Measurements from ENCODE around the gene PYGB.
"Not testable (repeated sequence)": the region's sequence is repeated elsewhere in the genome, so short reads cannot be mapped to it uniquely, and the experiment has no call there.

The PYGB gene

DNA sequence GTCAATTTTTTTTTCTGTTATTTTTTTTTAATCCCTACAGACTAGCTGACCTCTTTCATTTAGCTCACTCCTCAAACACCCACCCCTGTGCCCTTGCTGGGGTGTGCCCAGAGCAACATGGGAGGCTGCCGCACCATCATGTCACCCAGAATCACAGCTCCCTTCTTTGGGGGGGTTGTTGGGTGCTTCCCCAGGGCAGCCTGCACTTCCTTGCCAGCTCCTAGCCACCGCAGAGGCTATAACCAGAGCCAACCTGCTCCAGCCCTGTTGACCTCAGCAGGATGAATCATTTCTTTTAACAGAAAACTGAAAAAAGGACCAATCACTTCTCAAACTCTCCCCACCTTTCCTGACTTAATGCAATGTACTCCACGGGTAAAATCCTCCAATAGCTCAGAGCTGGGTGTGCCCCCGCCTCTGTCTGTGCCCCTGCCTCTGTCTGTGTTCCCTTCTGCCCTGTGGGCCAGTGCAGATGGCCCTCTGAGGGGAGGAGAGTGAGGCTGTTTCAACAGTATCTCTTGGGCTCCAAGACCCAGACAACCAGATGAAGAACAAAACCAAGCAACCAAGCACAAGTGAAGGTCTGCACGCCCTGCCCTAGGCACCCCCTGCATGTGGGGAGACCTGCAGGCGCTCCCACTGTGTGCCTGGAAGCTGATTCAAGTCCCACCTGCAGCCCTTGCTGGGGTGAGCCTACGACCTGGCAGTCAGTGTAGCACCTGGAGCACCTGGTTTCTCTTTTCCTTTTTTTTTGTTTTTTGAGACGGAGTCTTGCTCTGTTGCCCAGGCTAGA is 67.7 kb downstream of the PYGB start:
- no peak for DNase-seq

DNA sequence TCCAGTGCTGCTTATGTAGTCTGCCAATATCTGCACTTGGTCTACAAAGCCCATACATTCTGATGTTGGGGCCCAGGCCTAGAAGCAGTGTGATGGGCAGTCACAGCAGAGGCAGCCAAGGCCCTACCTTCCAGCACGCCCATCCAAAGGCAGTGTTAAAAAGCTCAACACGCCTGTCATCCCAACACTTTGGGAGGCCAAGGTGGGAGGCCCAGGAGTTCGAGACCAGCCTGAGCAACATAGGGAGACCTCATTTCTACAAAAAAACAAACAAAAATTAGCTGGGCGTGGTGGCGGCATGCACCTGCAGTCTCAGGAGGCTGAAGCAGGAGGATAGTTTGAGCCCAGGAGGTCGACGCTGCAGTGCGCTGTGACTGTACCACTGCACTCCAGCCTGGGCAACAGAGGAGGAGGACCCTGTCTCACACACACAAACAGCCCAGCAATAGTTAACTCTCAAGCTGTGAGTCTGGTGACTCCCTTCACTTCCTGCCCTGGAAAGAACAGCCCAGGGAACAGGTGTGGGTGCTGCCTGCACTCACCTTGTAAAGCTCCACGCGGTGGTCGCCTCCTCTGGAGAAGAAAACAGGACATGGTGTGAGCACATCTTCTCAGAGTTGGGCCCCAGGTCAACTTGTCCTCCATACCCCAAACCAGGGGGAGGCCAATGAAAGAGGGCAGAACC is 68.8 kb downstream of the PYGB start:
- no peak for DNase-seq

DNA sequence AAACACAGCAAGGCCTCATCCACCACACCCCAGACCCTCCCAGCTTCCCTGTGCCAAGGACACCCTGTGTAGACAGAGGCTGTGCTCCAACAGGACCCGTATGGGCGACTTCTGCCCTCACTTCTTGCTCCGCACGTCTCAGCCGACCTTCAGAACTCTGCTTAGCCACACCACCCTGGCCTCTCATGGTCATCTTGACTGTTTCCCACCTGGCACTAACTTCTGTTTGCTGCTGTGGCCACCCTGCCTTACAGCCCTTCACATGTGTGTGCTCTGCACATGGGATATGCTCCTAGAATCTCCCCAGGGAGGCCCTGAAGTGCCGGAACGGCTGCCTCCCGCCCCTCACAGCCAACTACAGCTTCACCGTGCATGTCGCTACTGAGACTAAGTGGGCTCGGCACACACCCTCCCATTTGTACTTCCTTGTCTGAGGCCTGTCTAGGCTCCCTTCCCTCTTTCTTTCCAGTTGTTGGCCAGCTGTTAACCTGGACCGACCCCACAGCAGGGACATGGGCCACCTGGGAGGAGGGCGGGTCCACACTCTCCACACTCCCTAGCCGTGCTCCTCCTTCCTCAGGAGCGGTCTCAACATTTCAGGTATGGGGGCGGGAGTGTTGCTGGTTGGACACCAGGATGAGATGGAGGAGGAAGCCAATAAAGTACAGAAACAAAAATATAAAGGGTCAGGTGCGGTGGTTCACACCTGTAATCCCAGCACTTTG is 69.6 kb downstream of the PYGB start:
- DNase-seq = no peak

DNA sequence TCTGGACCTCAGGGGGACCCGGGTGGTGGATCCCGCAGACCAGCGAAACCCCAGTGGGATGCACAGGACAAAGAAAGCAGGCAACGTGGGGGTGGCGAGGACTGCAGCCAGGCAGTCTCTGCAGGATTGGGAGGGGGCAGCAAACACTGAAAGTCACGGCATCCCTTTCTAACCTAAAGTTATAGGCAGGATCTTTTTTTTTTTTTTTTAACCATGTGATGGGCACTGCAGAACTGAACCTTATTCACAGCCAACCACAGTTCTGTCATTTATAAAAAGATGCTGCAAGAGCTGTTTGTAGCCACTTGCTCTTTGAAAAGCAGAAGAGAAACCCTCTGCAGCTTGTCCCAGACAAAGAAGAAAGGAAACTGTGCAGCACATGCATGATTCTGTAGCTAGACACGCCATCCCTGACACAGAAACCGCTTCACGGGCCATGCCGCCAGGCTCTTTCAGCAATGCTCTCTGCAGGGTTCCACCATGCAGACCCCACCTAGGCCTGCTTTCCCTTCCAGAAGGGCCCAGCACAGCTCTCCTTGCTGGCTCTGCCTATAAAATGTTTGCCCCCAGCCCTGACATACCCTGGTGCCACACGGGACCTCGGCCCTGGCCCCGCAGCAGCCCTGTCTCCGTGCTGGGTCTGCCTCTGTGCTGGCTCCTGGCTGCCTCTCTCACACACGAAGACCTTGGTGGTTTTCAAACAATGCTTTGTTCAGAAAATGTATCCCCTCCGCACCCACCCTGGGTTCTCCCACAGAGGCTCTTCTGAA is 70.8 kb downstream of the PYGB start:
- DNase-seq = no peak

DNA sequence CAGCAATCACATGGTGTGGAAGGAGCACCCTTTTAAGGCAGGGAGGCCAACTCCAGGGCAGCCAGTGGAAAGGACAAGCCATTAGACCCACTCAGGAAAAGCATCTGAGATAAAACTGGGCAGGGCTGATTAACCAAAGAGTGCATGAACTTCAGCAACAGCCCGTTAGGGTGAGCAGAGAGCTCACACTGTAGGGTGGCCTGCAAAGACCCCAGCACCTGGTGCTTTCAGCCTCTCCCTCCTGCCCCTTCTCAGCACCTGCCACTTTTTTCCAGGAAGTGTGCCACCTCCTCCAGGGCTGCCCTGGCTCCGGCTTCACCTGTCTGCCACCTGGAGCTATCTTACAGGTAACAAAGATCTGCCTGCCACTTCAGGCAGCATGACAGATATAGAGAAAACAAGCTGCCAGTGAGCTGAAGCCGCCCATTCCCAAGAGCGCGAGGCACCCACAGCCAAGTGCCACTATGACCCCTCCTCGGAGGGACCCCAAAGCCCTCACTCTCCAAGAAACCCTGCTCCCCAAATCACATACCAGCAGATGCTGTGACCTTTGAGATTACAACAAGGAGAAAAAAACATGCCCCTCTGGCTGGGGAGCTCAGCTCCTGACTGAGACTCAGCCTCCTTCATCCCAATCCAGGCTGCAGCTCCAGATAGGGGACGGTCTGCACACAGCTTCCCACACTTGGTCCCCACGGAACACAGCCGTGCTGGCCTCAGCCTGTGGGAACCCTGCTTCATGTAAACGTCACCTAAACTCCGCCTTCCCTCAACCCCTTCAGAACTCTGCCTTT is 71.6 kb downstream of the PYGB start:
- DNase-seq = peak; percentile 76

DNA sequence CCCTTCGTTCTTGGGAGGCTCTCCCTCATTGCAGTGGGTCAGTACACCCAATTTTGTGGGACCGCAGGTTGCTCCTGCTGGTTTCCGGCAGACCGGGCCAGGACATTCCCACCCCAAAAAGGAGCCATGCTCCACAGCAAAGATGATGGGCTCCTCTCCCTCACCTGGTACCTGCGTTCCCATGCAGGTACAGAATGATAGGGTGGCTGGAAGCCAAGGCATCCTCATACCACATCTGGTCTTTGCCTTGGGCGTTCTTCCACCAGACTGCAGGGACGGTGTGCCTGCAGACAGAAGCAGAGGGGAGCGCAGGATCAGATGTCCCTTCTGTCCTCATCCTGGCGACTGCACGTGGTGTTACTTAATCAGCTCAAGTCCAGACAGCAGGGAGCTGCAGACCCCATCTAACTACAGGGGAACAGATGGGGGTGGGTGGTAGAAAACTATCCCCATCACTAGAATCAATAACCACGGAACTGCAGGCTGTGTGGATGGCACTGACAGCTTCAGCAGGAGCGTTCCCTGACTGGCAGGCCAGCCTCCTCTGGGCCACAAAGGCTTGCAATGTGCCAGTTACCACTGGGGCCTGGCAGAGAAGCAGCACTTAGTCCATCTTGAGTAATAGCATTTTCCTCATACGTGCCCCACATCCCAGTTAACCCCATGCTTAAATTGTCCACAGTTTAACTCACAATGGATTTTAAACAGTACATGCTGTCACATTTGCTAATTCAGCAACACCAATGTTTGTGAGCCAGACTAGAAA is 72.3 kb downstream of the PYGB start:
- no peak for DNase-seq

DNA sequence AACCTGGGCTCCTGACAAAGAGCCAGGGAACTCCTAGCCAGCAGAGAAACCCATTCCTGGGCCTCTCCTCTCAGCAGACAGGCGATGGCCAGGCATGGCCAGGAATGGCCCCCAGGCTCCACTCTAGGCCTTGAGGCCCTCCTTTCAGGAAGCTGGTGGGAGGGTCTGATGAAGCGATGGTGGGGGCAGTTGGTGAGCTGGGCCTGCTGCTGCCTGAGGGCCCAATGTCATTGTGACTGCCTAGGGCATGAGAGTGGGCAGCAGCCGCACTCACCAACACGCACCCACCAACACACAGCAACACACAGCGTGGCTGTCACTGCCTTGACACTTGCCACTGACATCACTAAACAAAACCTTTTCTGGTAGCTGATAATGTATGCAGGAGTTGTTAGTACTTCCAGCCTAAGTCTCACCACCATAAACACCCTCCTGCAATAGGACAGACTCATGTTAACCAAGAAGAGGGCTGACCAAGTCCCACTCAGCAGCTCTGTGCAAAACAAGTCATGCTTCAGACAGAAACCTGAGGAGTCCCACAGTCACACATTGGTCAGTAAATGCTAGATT is 73.5 kb downstream of the PYGB start:
- no peak for DNase-seq

DNA sequence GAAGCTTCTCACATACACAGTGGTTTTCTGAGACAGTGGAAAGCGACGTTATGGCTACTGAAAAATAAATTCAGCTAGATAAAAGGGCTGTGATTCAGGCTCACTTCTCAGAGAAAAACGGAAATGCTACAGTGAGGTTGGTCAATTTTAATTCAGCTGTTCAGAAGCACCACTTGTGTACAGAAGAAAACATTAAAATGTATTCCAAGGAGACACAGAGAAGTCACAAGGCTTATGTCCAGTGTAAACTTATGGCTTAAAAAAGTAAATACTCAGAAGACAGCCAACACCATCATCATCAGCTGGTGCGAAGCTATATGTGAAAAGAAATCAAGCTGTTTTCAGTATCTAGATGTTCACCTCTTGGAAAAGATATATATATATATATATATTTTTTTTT is 74.1 kb downstream of the PYGB start:
- DNase-seq = no peak

DNA sequence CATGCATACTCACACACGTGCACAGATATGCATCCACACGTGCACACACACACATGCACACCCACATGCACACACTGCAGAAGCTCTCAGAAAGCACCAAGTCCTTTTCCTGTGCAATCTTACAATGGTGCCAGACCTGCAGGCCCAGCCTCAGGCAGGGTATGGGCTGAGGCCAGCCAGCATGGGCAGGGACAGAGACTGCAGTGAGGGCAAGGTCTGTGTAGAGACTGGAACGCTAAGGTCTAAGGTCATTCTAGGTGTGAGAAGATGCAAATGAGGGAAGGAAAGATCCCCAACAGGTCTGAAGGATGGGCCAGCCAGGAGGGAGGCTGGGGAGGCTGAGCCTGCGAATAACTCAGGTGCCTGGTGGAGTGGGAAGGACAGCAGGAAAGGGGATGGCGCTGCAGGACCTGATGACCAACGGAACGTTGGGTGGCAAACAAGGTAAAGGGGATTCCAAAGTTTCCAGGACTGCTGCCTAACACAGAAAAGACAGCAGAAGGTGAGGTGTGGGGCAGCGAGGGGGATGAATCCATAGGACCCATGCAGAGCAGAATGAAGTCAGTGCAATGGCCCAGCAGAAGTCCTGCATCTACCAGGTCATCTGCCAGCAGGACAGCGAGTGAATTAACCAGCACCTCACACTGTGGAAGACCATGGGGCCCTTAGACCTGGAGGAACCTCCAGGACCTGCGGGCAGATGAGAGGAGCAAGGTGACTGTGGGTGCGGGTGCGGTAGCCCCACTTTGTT is 75.8 kb downstream of the PYGB start:
- no peak for DNase-seq

DNA sequence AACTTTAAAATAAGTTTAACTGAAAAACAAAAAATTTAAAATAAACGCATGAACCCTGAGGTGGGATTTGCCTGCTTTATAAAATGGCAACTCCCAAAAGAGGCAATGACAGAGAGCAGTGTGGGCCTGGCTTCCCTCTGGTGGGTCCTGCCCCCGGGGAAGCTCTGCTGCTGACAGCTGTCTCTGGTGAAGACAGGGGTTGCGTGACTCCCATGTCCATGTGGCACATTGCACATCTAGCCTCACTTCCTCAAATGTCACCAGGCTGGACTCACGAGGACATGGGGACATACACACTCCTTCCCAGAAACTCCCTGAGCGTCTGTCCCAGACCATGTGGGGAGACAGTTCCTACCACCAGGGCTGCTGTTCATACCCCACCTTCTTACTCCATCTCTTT is 76.5 kb downstream of the PYGB start:
- DNase-seq = no peak

DNA sequence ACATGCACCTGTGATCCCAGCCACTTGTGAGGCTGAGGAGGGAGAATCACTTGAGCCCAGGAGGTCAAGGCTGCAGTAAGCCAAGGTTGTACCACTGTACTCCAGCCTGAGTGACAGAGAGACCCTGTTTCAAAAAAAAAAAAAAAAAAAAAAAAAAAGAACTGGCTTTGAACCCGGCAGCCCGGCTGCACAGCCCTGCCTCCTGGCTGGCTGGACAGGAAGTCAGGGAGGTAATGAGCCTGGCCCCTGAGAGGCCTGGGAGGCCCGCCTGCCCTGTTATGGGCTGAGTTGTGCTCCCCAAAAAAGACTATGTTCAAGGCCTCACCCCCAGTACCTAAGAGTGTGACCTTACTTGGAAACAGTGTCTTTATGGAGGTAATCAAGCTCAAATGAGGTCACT is 77.2 kb downstream of the PYGB start:
- DNase-seq = no peak

DNA sequence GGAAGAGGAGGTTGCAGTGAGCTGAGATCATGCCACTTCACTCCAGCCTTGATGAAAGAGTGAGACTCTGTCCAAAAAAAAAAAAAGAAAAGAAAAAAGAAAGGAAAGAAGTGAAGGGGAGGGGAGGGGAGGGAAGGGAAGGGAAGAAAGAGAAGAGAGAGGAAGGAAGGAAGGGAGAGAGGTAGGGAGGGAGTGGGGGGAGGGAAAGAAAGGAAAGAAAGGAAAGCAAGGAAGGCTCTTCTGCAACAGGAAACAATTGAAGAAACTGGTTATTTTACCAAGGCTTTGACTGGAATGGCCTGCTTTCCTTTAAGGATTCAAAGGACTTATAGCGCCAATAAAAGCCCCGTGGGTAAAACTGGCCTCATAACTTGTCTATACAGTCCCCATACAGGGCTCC is 78.1 kb downstream of the PYGB start:
- DNase-seq = no peak

DNA sequence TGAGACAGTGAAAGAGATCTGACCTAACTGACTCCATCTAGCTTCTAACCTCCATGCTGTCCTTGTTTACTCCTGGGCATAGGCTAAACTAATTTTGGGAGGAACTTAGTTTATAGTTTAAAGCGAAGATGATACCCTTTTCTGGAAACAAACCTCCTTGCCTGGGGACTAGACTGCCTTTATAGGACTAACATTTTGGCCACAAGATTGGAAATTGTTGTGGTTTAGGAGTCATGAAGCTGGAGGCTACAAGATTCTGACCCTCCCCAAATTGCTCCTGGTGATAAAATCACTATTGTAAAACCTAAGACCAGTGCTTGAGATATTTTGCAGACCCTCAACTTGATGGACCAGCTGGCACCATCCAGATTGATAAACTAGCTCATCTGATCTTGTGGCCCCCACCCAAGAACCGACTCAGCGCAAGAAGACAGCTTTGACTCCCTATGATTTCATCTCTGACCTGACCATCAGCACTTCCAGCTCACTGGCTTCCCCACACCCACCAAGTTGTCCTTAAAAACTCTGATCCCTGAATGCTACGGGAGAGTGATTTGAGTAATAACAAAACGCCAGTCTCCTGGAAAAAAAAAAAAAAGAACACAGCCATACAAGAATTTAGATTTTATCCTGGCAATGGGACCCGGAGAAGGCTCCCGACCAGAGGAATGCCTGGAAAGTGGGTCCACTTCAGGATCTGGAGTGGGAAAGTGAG is 79.8 kb downstream of the PYGB start:
- no peak for DNase-seq

DNA sequence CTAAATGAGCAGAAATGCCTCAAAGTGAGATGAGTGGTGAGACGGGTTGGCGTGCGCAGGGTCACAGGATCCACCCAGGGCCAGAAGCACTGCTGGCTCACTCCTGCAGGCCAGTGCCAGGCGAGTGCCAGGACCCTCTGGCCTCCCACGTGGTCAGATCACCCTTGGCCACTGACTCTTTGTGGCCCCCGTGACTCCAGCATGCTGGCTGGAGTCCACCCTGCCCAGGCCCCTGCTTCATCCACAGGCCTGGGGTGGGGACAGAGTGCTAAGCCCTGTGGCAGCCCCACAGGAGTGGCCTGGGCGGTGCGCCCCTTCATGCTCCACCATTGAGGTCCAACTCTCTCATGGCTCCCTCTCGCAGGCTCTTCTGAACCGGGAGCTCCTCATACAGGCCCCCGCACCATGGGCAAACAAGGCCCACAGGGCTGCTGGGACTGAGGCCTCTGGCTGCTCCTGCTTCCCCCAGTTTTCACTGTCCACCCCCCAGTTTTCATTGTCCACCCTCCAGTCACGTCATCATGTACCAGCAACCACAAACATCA is 81.1 kb downstream of the PYGB start:
- DNase-seq = no peak

DNA sequence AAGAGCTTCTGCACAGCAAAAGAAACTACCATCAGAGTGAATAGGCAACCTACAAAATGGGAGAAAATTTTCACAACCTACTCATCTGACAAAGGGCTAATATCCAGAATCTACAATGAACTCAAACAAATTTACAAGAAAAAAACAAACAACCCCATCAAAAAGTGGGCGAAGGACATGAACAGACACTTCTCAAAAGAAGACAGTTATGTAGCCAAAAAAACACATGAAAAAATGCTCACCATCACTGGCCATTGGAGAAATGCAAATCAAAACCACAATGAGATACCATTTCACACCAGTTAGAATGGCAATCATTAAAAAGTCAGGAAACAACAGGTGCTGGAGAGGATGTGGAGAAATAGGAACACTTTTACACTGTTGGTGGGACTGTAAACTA is 87.1 kb downstream of the PYGB start:
- not testable (repeated sequence) for DNase-seq

DNA sequence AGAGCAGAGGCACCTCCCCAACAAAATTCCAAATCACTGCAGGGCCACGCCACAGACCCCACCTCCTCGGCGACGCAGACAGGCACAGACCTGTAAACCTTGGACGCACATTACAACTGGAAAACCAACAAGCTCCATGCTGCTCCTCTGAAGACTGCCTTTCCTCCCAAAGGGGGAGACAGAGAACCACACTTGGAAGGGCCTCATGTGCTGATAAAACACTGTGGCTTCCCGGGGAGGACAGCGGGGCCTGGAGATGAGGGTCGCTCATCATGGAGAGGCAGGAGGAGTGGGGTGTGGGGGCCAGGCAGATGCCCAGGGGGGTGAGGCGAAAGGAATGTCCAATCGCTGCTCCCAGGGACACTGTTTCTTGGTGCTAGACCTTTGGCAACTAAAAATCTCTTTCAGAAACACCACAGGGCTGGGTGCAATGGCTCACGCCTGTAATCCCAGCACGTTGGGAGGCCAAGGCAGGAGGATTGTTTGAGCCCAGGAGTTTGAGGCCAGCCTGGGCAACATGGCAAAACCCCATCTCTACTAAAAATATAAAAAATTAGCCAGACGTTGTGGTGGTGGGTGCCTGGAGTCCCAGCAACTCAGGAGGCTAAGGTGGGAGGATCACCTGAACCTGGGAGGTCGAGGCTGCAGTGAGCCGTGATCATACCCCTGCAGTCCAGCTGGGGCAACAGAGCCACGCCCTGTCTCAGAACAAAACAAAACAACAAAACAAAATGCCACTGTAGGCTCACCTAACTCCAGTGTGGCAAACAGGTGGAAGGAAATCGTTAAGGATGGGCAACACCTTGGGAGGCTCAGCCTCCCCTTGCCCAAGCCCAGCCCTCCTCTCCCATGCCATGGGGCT is 88.9 kb downstream of the PYGB start:
- DNase-seq = no peak

DNA sequence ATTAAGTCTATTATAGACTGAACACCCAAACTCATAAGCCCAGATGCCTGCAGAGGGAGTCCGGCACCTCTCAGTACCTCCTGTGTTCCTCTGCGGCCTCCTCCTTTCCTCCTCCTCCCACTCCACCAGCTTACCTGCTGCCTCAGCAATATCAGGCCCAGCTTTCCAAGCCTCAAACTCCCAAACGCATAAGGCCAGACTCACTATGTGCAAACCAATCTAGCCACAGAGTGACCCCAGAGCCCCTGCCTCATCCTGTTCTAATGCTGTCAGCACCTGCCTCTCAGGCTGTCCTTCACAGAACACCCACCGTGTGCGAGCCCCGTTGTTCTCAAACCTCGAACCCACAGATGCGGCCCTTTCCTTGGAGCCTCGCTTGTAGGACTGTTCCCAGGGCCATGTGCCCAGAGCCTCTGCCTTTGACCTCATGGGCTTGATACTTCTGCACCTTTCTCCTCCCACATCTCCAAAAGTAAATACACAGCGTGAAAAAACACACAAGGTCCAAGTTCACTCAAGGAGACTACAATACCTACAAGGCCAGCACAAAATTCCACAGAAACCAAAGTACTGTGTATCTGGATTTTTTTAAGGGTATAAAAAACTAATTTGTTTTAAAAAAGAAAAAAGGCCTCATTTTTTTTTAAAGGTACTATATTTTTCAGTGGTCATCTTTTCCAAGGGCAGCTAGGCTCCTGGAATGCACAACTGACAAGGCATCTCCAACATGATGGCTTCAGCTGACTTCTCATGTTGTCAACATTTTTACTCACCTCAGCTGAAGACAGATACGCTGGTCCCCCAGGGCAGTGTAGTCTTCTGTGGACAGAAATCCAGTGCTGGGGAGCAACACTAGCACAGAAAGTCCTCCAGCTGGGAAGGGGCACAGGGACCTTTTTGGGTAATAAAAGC is 90.5 kb downstream of the PYGB start:
- no peak for DNase-seq
